Astrocyte (in vitro differentiated cells and primary cell): ENCODE results near the gene MEN1. TPM values are rescaled to one million over a fixed set of nuclear protein-coding genes. Genes with fewer than 3 reads are reported as not detected.

Experiments used
- DNase-seq: peaks from one replicate; pipeline ENCODE4 v3.0.0-alpha.2; 2010; ENCODE audit warnings: low read depth
- FAIRE-seq: peaks from 2 replicates; lab custom pipeline; 2011; peaks lifted over from hg19 to GRCh38; lab: Jason Lieb, UNC
- H2AFZ ChIP-seq: 2 replicates; pipeline ENCODE4 v1.6.0; 2012; ENCODE audit warnings: low read depth, low read length, inconsistent platforms
- H3K27ac ChIP-seq: 2 replicates; pipeline ENCODE4 v1.5.1; 2011; ENCODE audit warnings: low read depth, low read length, inconsistent platforms
- H3K27me3 ChIP-seq: 2 replicates; pipeline ENCODE4 v1.6.0; 2011; ENCODE audit warnings: low read length, inconsistent platforms; ENCODE audit not compliant: insufficient read depth
- H3K36me3 ChIP-seq: 2 replicates; pipeline ENCODE4 v1.5.1; 2011; ENCODE audit warnings: low read length, inconsistent platforms; ENCODE audit not compliant: insufficient read depth
- H3K4me1 ChIP-seq: 2 replicates; pipeline ENCODE4 v1.5.1; 2011; ENCODE audit warnings: low read length, inconsistent platforms; ENCODE audit not compliant: insufficient read depth
- H3K4me2 ChIP-seq: 2 replicates; pipeline ENCODE4 v1.6.0; 2012; ENCODE audit warnings: low read length, inconsistent platforms
- H3K4me3 ChIP-seq: 2 replicates; pipeline ENCODE4 v1.5.1; 2011; ENCODE audit warnings: low read depth, mild to moderate bottlenecking, low read length, inconsistent platforms; ENCODE audit not compliant: insufficient read depth
- H3K79me2 ChIP-seq: 2 replicates; pipeline ENCODE4 v1.6.0; 2012; ENCODE audit warnings: mild to moderate bottlenecking, low read length, inconsistent platforms; ENCODE audit not compliant: insufficient read depth
- H3K9ac ChIP-seq: 2 replicates; pipeline ENCODE4 v1.6.0; 2012; ENCODE audit warnings: mild to moderate bottlenecking, low read length, inconsistent platforms
- H3K9me3 ChIP-seq: 2 replicates; pipeline ENCODE4 v1.5.1; 2012; ENCODE audit warnings: low read depth, mild to moderate bottlenecking, low read length, inconsistent platforms; ENCODE audit not compliant: insufficient read depth
- H4K20me1 ChIP-seq: 2 replicates; pipeline ENCODE4 v1.6.0; 2012; ENCODE audit warnings: low read length, inconsistent platforms; ENCODE audit not compliant: insufficient read depth
- H3K27ac Mint-ChIP-seq: one replicate; pipeline ENCODE4 v1.8.0; 2021; ENCODE audit warnings: mild to moderate bottlenecking, mixed read lengths; ENCODE audit not compliant: unreplicated experiment
- H3K27me3 Mint-ChIP-seq: one replicate; pipeline ENCODE4 v1.8.0; 2021; ENCODE audit warnings: low read depth, mixed read lengths; ENCODE audit not compliant: unreplicated experiment
- H3K36me3 Mint-ChIP-seq: one replicate; pipeline ENCODE4 v1.8.0; 2021; ENCODE audit warnings: low read depth, mixed read lengths; ENCODE audit not compliant: unreplicated experiment
- H3K4me1 Mint-ChIP-seq: one replicate; pipeline ENCODE4 v1.8.0; 2021; ENCODE audit warnings: low read depth, mixed read lengths; ENCODE audit not compliant: unreplicated experiment
- H3K4me3 Mint-ChIP-seq: one replicate; pipeline ENCODE4 v1.8.0; 2021; ENCODE audit warnings: mild to moderate bottlenecking, moderate library complexity, mixed read lengths; ENCODE audit not compliant: unreplicated experiment
- H3K9me3 Mint-ChIP-seq: one replicate; pipeline ENCODE4 v1.8.0; 2021; ENCODE audit warnings: mild to moderate bottlenecking, mixed read lengths; ENCODE audit not compliant: unreplicated experiment
- EZH2 ChIP-seq: IDR thresholded peaks from 2 replicates; pipeline ENCODE4 v1.6.1; 2012; ENCODE audit warnings: mild to moderate bottlenecking, low read length, inconsistent platforms; ENCODE audit not compliant: insufficient read depth
- total RNA-seq: library from RNA; stranded (reverse); gene quantifications from 2 replicates; pipeline ENCODE4 v1.2.1, GENCODE V29; 2021
- TF ChIP-seq, protein P1 (sequence below): IDR thresholded peaks from 2 replicates; pipeline ENCODE4 v1.5.1; 2011; ENCODE audit warnings: low read depth, mild to moderate bottlenecking, inconsistent platforms, low read length, moderate library complexity; ENCODE audit not compliant: insufficient read depth

MEN1 gene
- total RNA-seq, 1 donor from 2014 or later: 26.0 TPM

- no peaks in the 10 kb centered on the region for H3K27me3 ChIP-seq
- H3K9me3 ChIP-seq: no peaks in the 10 kb centered on the region
- DNase-seq (no peak), FAIRE-seq (no peak)
- no peak overlapping the region for H3K4me2 ChIP-seq
- H3K79me2 ChIP-seq: no peaks in the 10 kb centered on the region
- no peak overlapping the region for H3K9ac ChIP-seq
- no peak overlapping the region for H2AFZ ChIP-seq
- peaks cover 52% of the 10 kb centered on the region for H4K20me1 ChIP-seq
- TF ChIP-seq, protein P1, sequence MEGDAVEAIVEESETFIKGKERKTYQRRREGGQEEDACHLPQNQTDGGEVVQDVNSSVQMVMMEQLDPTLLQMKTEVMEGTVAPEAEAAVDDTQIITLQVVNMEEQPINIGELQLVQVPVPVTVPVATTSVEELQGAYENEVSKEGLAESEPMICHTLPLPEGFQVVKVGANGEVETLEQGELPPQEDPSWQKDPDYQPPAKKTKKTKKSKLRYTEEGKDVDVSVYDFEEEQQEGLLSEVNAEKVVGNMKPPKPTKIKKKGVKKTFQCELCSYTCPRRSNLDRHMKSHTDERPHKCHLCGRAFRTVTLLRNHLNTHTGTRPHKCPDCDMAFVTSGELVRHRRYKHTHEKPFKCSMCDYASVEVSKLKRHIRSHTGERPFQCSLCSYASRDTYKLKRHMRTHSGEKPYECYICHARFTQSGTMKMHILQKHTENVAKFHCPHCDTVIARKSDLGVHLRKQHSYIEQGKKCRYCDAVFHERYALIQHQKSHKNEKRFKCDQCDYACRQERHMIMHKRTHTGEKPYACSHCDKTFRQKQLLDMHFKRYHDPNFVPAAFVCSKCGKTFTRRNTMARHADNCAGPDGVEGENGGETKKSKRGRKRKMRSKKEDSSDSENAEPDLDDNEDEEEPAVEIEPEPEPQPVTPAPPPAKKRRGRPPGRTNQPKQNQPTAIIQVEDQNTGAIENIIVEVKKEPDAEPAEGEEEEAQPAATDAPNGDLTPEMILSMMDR: no peak
- TF ChIP-seq EZH2: no peak
- Mint-ChIP-seq H3K36me3 (peaks cover 11% of the 10 kb centered on the region), H3K27ac (peak overlapping the region; percentile 50), H3K4me1 (peaks cover 36% of the 10 kb centered on the region), H3K27me3 (no peaks in the 10 kb centered on the region), H3K4me3 (peak overlapping the region; percentile 54), H3K9me3 (no peaks in the 10 kb centered on the region)
- peaks cover 24% of the 10 kb centered on the region for H3K4me1 ChIP-seq
- peaks cover 22% of the 10 kb centered on the region for H3K36me3 ChIP-seq
- no peak overlapping the region for H3K27ac ChIP-seq
- no peak overlapping the region for H3K4me3 ChIP-seq
Measured at GRCh38 chr11:64760759-64761420, 49.5 kb downstream of the MEN1 start.

DNA sequence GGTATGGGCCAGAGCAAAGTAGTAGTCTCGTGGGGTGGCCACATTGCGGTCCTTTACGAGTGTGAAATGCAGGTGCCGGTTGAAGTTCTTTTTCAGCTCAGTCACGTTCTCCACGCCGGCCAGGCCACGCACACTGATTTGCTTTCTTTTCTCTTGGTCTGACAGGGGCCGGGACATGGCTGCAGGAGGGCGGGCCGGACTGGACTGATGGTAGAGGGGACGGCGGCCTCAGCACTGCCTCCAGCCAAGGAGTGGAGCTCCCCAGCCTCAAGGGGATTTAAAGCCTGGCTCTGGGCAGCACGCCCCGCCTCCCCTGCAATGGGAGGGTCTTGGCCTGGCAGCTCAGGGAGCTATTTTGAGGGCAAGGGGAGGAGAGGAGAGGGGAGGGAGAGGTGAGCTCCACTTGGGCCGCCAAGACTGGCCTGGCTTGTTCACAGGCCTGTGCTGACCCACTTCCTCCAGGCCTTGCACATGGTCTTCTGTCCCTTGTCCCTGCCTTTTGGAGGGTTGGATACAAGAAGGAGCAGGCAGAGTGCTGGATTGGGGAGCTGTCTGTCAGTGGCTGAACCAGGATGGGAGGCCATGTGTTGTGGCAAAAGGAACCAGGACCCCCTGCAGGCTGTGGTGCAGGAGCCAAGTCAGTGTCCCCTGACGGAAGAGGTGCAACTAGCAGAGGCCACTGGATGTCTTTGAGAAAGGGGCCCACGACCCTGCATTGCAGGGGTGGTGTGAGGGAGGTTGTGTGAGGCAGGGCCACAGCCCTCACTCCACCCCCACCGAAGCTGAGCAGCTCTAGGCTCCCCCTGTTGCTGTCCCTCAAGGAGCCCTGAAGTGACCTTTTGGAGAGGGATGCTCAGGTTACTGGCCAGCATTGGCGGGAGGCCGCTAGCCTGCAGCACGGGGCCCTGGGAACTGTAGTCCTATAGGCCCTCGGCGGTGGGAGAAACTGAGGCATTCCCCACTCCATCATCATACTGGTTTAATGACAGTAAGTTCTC is 50.3 kb downstream of the MEN1 start, which contains the start of gene PYGM:
PYGM (minus strand) TSS at position 253 of the 998 bp plus-strand sequence; CDS start at position 177, 76 bp downstream.
- H3K27ac Mint-ChIP-seq: peak within 1 kb of the TSS; percentile 66
- H3K4me3 Mint-ChIP-seq: peak within 1 kb of the TSS; percentile 54
- Histone ChIP-seq H3K4me3 (no peak within 1 kb of the TSS), H4K20me1 (peaks cover 46% of the 10 kb centered on the region), H3K9ac (no peak within 1 kb of the TSS), H3K9me3 (no peaks in the 10 kb centered on the region), H3K27me3 (no peaks in the 10 kb centered on the region), H3K79me2 (no peaks in the 10 kb centered on the region), H3K36me3 (peaks cover 20% of the 10 kb centered on the region), H3K27ac (no peak within 1 kb of the TSS), H3K4me2 (no peak within 1 kb of the TSS), H2AFZ (no peak within 1 kb of the TSS), H3K4me1 (peaks cover 24% of the 10 kb centered on the region)
- peaks cover 11% of the 10 kb centered on the region for H3K36me3 Mint-ChIP-seq
- H3K4me1 Mint-ChIP-seq: peaks cover 36% of the 10 kb centered on the region
- H3K27me3 Mint-ChIP-seq: peaks cover 3% of the 10 kb centered on the region
- TF ChIP-seq, protein P1: no peak
- FAIRE-seq: no peak
- no peaks in the 10 kb centered on the region for H3K9me3 Mint-ChIP-seq
- no peak for DNase-seq
